Neural progenitor cell (in vitro differentiated cells): ENCODE data around the gene ADH1C. TPM values are rescaled to one million over a fixed set of nuclear protein-coding genes. Genes with fewer than 3 reads are reported as not detected.

ENCODE experiments used
- DNase-seq: peaks from one replicate; pipeline ENCODE4 v3.0.0-alpha.2; 2016; ENCODE audit warnings: low spot score
- H2AFZ ChIP-seq: fragments of 200-600 bp; sonication (generic); replicated peaks from 2 replicates; pipeline ENCODE4 v1.6.1; 2016; ENCODE audit warnings: antibody characterized with exemption
- H3F3A ChIP-seq: fragments of 200-600 bp; sonication (generic); 2 replicates; pipeline ENCODE4 v1.6.1; 2016; ENCODE audit warnings: antibody characterized with exemption, low read depth
- H3K27ac ChIP-seq: fragments of 200-600 bp; sonication (generic); 2 replicates; pipeline ENCODE4 v1.5.1; 2016; ENCODE audit warnings: mild to moderate bottlenecking
- H3K27me3 ChIP-seq: fragments of 200-600 bp; sonication (generic); 2 replicates; pipeline ENCODE4 v1.6.1; 2016; ENCODE audit warnings: mild to moderate bottlenecking, moderate library complexity
- H3K36me3 ChIP-seq: fragments of 200-600 bp; sonication (generic); 2 replicates; pipeline ENCODE4 v1.5.1; 2016
- H3K4me1 ChIP-seq: fragments of 200-600 bp; sonication (generic); 2 replicates; pipeline ENCODE4 v1.6.1; 2016; ENCODE audit warnings: mixed run types
- H3K4me2 ChIP-seq: fragments of 200-600 bp; sonication (generic); 2 replicates; pipeline ENCODE4 v1.6.1; 2016
- H3K4me3 ChIP-seq: fragments of 200-600 bp; sonication (generic); 2 replicates; pipeline ENCODE4 v1.5.1; 2016
- H3K79me2 ChIP-seq: fragments of 200-600 bp; sonication (generic); 2 replicates; pipeline ENCODE4 v1.6.1; 2016; ENCODE audit warnings: low read depth
- H3K9ac ChIP-seq: fragments of 200-600 bp; sonication (generic); 2 replicates; pipeline ENCODE4 v1.6.1; 2016
- H3K9me3 ChIP-seq: fragments of 200-600 bp; sonication (generic); 2 replicates; pipeline ENCODE4 v1.5.1; 2016; ENCODE audit warnings: low read depth
- H4K20me1 ChIP-seq: fragments of 200-600 bp; sonication (generic); 2 replicates; pipeline ENCODE4 v1.6.1; 2016; ENCODE audit warnings: low read depth
- H3K27ac Mint-ChIP-seq: 3 replicates; pipeline ENCODE4 v1.8.0; 2021; ENCODE audit warnings: mixed read lengths
- H3K27me3 Mint-ChIP-seq: 2 replicates; pipeline ENCODE4 v1.8.0; 2022; ENCODE audit warnings: low read depth, mild to moderate bottlenecking, inconsistent platforms, moderate library complexity, mixed read lengths; ENCODE audit not compliant: insufficient read depth
- H3K36me3 Mint-ChIP-seq: 3 replicates; pipeline ENCODE4 v1.8.0; 2021; ENCODE audit warnings: mixed read lengths
- H3K4me1 Mint-ChIP-seq: 3 replicates; pipeline ENCODE4 v1.8.0; 2021; ENCODE audit warnings: mixed read lengths
- H3K4me3 Mint-ChIP-seq: 3 replicates; pipeline ENCODE4 v1.8.0; 2021; ENCODE audit warnings: mild to moderate bottlenecking, moderate library complexity, mixed read lengths
- H3K9me3 Mint-ChIP-seq: 3 replicates; pipeline ENCODE4 v1.8.0; 2020; ENCODE audit warnings: mixed read lengths
- EZH2 ChIP-seq: fragments of 200-600 bp; sonication (generic); IDR thresholded peaks from 2 replicates; pipeline ENCODE4 v1.6.1; 2017; ENCODE audit warnings: antibody characterized with exemption, mild to moderate bottlenecking, moderate library complexity
- EZH2phosphoT487 ChIP-seq: fragments of 200-600 bp; sonication (generic); IDR thresholded peaks from 2 replicates; pipeline ENCODE4 v1.6.1; 2017; ENCODE audit warnings: antibody characterized with exemption
- total RNA-seq: library from RNA; depleted of rRNA; stranded (reverse); fragments of >200 nt; gene quantifications from 2 replicates; pipeline ENCODE4 v1.2.3, GENCODE V29; 2015; ENCODE audit warnings: low replicate concordance
- TF ChIP-seq, protein P1 (sequence below): fragments of 200-600 bp; sonication (generic); IDR thresholded peaks from 2 replicates; pipeline ENCODE4 v1.5.1; 2017; ENCODE audit warnings: antibody characterized with exemption, mild to moderate bottlenecking

The ADH1C gene
- total RNA-seq, 1 donor from 2014 or later: not detected

DNA sequence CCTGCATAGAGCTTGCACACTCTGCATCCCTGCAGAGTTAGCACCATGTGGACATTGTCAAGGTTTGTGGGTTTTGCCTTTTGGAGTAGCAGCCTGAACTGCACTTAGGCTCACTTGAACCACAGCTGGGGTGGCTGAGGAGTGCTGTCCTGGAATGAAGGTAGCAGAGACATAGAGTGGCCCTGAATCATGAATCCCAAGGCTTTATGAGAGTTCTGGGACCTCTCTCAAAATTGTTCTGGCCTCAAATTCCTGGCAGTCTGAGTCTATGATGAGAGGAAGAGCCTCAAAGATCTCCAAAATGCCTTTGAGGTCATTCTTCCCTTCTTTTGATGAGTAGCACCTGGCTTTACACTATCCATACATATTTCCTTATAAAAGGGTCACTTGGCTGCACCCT, 37.1 kb upstream of the ADH1C start:
- no peaks in the 10 kb centered on the region for H4K20me1 ChIP-seq
- H3F3A ChIP-seq: no peaks in the 10 kb centered on the region
- no peaks in the 10 kb centered on the region for H3K27me3 ChIP-seq
- no peaks in the 10 kb centered on the region for H3K4me1 ChIP-seq
- no peak overlapping the region for H3K4me3 ChIP-seq
- H2AFZ ChIP-seq: no peak overlapping the region
- no peaks in the 10 kb centered on the region for H3K36me3 ChIP-seq
- H3K9me3 ChIP-seq: no peaks in the 10 kb centered on the region
- no peak overlapping the region for H3K9ac ChIP-seq
- TF ChIP-seq EZH2 (no peak), EZH2phosphoT487 (no peak)
- TF ChIP-seq, protein P1, sequence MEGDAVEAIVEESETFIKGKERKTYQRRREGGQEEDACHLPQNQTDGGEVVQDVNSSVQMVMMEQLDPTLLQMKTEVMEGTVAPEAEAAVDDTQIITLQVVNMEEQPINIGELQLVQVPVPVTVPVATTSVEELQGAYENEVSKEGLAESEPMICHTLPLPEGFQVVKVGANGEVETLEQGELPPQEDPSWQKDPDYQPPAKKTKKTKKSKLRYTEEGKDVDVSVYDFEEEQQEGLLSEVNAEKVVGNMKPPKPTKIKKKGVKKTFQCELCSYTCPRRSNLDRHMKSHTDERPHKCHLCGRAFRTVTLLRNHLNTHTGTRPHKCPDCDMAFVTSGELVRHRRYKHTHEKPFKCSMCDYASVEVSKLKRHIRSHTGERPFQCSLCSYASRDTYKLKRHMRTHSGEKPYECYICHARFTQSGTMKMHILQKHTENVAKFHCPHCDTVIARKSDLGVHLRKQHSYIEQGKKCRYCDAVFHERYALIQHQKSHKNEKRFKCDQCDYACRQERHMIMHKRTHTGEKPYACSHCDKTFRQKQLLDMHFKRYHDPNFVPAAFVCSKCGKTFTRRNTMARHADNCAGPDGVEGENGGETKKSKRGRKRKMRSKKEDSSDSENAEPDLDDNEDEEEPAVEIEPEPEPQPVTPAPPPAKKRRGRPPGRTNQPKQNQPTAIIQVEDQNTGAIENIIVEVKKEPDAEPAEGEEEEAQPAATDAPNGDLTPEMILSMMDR: no peak
- H3K36me3 Mint-ChIP-seq: no peaks in the 10 kb centered on the region
- H3K4me3 Mint-ChIP-seq: no peak overlapping the region
- peaks cover 16% of the 10 kb centered on the region for H3K9me3 Mint-ChIP-seq
- H3K27me3 Mint-ChIP-seq: peaks cover 3% of the 10 kb centered on the region
- no peak for DNase-seq
- no peaks in the 10 kb centered on the region for H3K4me1 Mint-ChIP-seq
- no peak overlapping the region for H3K4me2 ChIP-seq
- H3K79me2 ChIP-seq: no peaks in the 10 kb centered on the region
- H3K27ac Mint-ChIP-seq: no peak overlapping the region
- no peak overlapping the region for H3K27ac ChIP-seq

DNA sequence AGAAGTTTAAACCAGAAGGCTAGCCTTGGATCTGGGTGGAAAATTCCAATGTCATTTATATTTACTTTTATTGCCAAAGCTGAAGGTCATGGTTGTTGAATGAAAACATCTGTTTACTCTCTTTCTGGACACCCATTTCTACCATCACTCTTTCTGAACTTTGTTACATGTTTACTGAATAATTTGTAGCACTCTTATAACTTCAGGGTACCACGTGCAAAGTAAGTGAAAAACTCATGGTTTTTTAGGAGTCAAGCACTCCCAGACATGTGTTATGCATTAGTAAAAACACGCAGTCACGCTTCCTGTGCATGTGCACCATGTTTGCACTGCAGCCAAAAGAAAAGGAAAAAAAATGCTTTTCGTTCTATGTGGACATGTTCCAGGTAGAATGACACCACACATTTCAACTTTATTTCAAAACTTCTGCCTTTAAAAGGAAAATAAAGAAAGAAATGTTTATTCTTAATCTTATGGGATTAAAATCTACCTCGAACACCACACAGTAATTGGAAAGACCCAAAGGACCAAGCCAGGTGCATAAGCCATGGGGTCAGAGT, 31.4 kb upstream of the ADH1C start:
- H3K4me2 ChIP-seq: no peak overlapping the region
- H3K9me3 ChIP-seq: no peaks in the 10 kb centered on the region
- H3K36me3 ChIP-seq: no peaks in the 10 kb centered on the region
- DNase-seq: no peak
- no peaks in the 10 kb centered on the region for H4K20me1 ChIP-seq
- no peaks in the 10 kb centered on the region for H3K79me2 ChIP-seq
- Mint-ChIP-seq H3K9me3 (no peaks in the 10 kb centered on the region), H3K36me3 (no peaks in the 10 kb centered on the region), H3K27me3 (peaks cover 3% of the 10 kb centered on the region), H3K4me3 (no peak overlapping the region), H3K4me1 (no peaks in the 10 kb centered on the region), H3K27ac (no peak overlapping the region)
- H3K27me3 ChIP-seq: no peaks in the 10 kb centered on the region
- H3K4me1 ChIP-seq: no peaks in the 10 kb centered on the region
- TF ChIP-seq EZH2phosphoT487: no peak
- TF ChIP-seq EZH2: no peak
- TF ChIP-seq, protein P1: no peak
- no peak overlapping the region for H2AFZ ChIP-seq
- H3K4me3 ChIP-seq: no peak overlapping the region
- no peak overlapping the region for H3K27ac ChIP-seq
- no peaks in the 10 kb centered on the region for H3F3A ChIP-seq
- H3K9ac ChIP-seq: no peak overlapping the region

DNA sequence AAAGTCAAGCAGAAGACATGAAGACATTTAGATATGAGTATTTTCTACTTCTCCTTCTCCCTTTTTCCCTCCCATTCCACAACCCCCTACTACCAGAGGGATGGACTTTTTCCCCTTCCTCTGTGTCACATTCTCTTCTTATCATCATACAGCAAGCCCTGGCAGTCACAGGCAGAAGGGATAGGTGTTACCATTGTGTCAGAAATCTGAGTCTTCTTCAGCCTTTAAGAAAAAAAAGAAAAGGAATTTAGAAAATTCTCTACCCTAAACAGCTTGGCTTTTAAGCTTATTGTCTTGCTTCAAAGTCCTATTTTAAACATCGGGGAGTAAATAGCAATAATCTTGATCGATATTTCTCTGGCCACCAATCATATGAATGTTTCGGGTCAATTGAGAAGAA, 30.9 kb upstream of the ADH1C start:
- no peaks in the 10 kb centered on the region for H3K36me3 ChIP-seq
- no peak overlapping the region for H3K4me3 Mint-ChIP-seq
- no peaks in the 10 kb centered on the region for H3K27me3 ChIP-seq
- DNase-seq: no peak
- H3K4me1 Mint-ChIP-seq: no peaks in the 10 kb centered on the region
- peaks cover 3% of the 10 kb centered on the region for H3K27me3 Mint-ChIP-seq
- no peak overlapping the region for H3K4me2 ChIP-seq
- no peaks in the 10 kb centered on the region for H3K9me3 ChIP-seq
- H3K27ac ChIP-seq: no peak overlapping the region
- no peak overlapping the region for H3K27ac Mint-ChIP-seq
- H3K36me3 Mint-ChIP-seq: no peaks in the 10 kb centered on the region
- H3K9ac ChIP-seq: no peak overlapping the region
- H3F3A ChIP-seq: no peaks in the 10 kb centered on the region
- no peak overlapping the region for H3K4me3 ChIP-seq
- no peaks in the 10 kb centered on the region for H3K4me1 ChIP-seq
- no peaks in the 10 kb centered on the region for H3K79me2 ChIP-seq
- no peaks in the 10 kb centered on the region for H4K20me1 ChIP-seq
- TF ChIP-seq EZH2phosphoT487 (no peak), EZH2 (no peak)
- TF ChIP-seq, protein P1: no peak
- H2AFZ ChIP-seq: no peak overlapping the region
- H3K9me3 Mint-ChIP-seq: no peaks in the 10 kb centered on the region
